ENCODE measurements around the gene OPRD1.
"Not testable (repeated sequence)": the region's sequence is repeated elsewhere in the genome, so short reads cannot be mapped to it uniquely, and the experiment has no call there.

GRCh38 chr1:28794582-28794981 is 17.4 kb upstream of the OPRD1 start:
- TF ChIP-seq CTCF, POLR2AphosphoS5 (IDR thresholded peaks at IDR 0.05): not testable (repeated sequence)

All from esophagus muscularis mucosa (tissue), 3 donors.